ENCODE measurements around the gene TMPRSS3. TPM values are rescaled to one million over a fixed set of nuclear protein-coding genes. Genes with fewer than 3 reads are reported as not detected.

TMPRSS3 gene
- total and polyA plus RNA-seq, 10 donors: 0.22 to 6.0 (median 0.70) TPM; not detected in 1

DNA sequence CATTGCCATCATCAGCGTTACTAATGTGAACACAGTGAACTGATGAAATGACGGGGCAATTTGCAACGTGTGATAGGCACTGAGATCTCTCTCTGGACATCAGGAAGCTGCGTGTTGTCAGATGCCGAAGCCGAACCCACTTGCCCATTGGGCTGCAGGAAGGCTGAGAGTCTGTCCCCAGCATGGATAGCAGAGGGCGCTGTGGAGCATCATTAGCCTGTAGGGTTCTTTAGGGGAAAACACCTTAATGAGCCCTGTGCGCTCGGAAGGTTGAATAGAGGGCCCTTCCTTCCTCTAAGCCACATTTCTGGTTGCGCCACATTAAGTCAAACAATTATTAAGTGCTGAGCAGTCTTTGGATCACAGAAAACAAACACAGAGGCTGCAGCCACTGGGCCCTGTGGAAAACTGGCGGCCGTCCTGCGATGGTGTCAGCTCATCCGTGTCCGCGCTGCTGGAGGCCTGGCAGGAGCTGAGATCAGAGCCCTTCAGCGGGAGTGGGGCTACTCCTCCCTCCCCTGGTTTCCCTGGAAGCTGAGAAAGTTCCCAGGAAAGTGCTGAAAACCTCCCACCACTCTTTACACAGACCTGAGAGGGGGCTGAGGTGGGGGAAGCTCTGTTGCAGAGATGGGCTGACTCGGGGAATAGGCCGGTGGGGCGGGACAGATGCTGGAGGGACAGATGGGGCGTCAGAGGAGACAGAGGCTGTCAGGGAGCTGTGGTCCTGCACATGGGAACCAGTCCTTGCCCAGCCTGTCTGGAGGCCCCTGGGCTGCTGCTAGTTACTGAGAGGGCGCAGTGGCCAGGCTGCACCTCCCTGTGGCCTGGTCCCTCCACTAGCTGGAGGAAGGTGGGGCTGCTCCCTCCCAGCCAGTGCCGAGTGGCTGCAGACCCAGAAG, 57.8 kb downstream of the TMPRSS3 start:
- WGBS, 5 donors: 48 to 53% (median 51%) methylated on average over 19 to 23 of the region's 23 CpGs
- H3K27ac ChIP-seq: peak overlapping the region in 1 of 8 donors; percentile 33
- TF ChIP-seq, protein P1, sequence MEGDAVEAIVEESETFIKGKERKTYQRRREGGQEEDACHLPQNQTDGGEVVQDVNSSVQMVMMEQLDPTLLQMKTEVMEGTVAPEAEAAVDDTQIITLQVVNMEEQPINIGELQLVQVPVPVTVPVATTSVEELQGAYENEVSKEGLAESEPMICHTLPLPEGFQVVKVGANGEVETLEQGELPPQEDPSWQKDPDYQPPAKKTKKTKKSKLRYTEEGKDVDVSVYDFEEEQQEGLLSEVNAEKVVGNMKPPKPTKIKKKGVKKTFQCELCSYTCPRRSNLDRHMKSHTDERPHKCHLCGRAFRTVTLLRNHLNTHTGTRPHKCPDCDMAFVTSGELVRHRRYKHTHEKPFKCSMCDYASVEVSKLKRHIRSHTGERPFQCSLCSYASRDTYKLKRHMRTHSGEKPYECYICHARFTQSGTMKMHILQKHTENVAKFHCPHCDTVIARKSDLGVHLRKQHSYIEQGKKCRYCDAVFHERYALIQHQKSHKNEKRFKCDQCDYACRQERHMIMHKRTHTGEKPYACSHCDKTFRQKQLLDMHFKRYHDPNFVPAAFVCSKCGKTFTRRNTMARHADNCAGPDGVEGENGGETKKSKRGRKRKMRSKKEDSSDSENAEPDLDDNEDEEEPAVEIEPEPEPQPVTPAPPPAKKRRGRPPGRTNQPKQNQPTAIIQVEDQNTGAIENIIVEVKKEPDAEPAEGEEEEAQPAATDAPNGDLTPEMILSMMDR (IDR thresholded peaks at IDR 0.05 in 8 of 11, conservative IDR thresholded peaks at IDR 0.05 in 3 of 11): peak; percentile 49 to 86 (median 75)
- TF ChIP-seq POLR2A (IDR thresholded peaks at IDR 0.05): no peak
- peak; percentile 10 to 66 (median 26) for TF ChIP-seq POLR2AphosphoS5 (IDR thresholded peaks at IDR 0.05)

DNA sequence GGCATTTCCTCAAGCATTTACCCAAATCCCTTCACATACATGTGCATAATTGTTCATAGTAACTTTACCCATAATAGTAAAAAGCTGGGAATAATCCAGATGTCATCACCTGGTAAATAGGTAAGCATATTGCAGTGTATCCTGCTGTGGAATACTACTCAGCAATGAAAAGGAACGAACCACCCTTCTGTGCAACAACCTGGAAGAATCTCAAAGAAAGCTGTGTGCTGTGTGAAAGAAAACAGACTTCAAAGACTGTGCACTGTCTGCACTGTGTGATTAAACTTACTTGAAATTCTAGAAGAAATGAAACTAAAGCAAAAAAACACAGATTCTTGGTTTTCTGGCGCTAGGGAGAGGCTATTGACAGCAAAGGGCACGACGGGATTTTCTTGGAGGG, 58.6 kb downstream of the TMPRSS3 start:
- H3K4me3 ChIP-seq: no peak overlapping the region
- H3K9me3 ChIP-seq: peaks cover 0 to 5% (median 1%) of the 10 kb centered on the region in 8 donors
- H3K4me1 ChIP-seq: peaks cover 0 to 14% (median 9%) of the 10 kb centered on the region in 6 donors
- DNase-seq: no peak
- peaks cover 0 to 24% (median 4%) of the 10 kb centered on the region in 7 donors for H3K27me3 ChIP-seq (replicated peaks in 1 of 7)
- no peak for TF ChIP-seq POLR2AphosphoS5 (IDR thresholded peaks at IDR 0.05)
- TF ChIP-seq POLR2A (IDR thresholded peaks at IDR 0.05): no peak
- TF ChIP-seq, protein P1 (IDR thresholded peaks at IDR 0.05 in 8 of 11, conservative IDR thresholded peaks at IDR 0.05 in 3 of 11): no peak
- H3K27ac ChIP-seq: no peak overlapping the region
- WGBS, 5 donors: 89 to 97% (median 90%) methylated on average over 4 of the region's 4 CpGs
- intact Hi-C loops (cut with DNase I; ENCODE audit: low total_unique reads): no loop called here
- H3K36me3 ChIP-seq: no peaks in the 10 kb centered on the region

More for the DNA sequence above, 57.8 kb downstream of the TMPRSS3 start:
- H3K4me3 ChIP-seq: no peak overlapping the region
- H3K36me3 ChIP-seq: no peaks in the 10 kb centered on the region
- peak; percentile 91 for DNase-seq
- peaks cover 0 to 18% (median 4%) of the 10 kb centered on the region in 7 donors for H3K27me3 ChIP-seq (replicated peaks in 1 of 7)
- no peaks in the 10 kb centered on the region for H3K9me3 ChIP-seq
- intact Hi-C loops (cut with DNase I; ENCODE audit: low total_unique reads): no loop called here
- peaks cover 0 to 14% (median 9%) of the 10 kb centered on the region in 6 donors for H3K4me1 ChIP-seq

DNA sequence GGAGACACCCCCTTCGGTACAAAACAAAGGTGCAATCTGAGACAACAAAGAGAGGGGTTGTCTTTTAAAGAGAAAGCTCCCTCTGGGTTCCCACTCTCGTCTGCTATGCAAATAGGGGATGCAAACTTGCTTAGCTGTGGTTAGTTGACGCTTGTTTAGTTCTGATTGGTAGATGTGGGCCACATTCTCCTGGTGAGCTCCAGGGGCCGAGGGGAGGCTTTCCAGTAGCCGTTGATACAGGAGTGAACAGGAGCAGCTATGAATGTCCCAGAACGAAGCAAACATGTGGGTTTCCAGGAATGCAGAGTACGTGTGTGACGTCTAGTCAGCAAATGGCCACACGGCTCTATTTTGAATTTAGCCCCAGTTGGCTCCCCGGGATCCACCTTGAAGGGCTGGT, 59.8 kb downstream of the TMPRSS3 start:
- Histone ChIP-seq H3K27ac (no peak overlapping the region), H3K4me1 (peaks cover 0 to 14% (median 9%) of the 10 kb centered on the region in 6 donors), H3K4me3 (no peak overlapping the region), H3K9me3 (peaks cover 0 to 17% (median 13%) of the 10 kb centered on the region in 8 donors), H3K36me3 (no peaks in the 10 kb centered on the region), H3K27me3 (replicated peaks in 1 of 7) (peaks cover 0 to 24% (median 4%) of the 10 kb centered on the region in 7 donors)
- DNase-seq: peak; percentile 25
- intact Hi-C loops (cut with DNase I; ENCODE audit: low total_unique reads): no loop called here
- TF ChIP-seq POLR2A (IDR thresholded peaks at IDR 0.05): no peak
- WGBS, 5 donors: 43 to 64% (median 57%) methylated on average over 9 to 10 of the region's 10 CpGs

DNA sequence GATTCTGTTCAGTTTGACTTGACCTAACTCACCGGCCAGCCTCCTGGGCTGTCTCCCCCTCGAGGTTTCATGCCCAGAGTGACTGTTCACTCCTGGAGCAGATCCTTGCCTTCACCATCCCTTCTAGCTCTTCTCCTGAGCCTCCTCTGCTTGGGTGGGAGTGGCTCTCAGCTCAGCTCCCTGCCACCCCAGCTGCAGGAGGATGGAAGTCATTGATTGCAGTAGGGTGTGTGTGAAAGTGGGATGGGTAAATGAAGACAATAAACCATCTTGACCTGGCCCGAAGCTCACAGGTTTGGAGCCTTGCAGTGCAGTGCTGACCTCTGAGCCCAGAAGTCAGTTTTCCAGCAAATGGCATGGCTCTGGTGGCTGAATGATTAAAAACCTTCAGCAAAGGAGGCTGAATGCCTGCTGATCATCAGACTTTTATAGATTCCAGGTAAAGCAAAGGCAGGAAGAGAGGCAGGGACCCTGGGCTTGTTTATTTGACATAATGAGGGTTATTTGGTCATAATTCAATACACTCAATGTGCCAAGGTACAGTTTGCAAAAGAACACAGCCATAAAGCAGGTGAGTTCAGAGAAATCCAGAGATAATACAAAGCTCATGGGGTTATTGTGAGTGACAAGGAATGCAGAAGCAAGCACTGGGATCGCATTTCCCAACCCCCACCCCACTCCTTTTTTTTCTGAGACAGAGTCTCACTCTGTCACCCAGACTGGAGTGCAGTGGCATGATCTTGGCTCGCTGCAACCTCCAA, 63.1 kb downstream of the TMPRSS3 start:
- peak; percentile 2 for DNase-seq
- Histone ChIP-seq H3K9me3 (peaks cover 0 to 18% (median 14%) of the 10 kb centered on the region in 8 donors), H3K36me3 (no peaks in the 10 kb centered on the region), H3K4me1 (peaks cover 0 to 5% (median 2%) of the 10 kb centered on the region in 6 donors), H3K27me3 (replicated peaks in 1 of 7) (peaks cover 0 to 24% (median 4%) of the 10 kb centered on the region in 7 donors), H3K4me3 (no peak overlapping the region), H3K27ac (no peak overlapping the region)
- WGBS, 5 donors: 78 to 86% (median 80%) methylated on average over 5 of the region's 5 CpGs
- intact Hi-C loops (cut with DNase I; ENCODE audit: low total_unique reads): no loop called here
- TF ChIP-seq POLR2AphosphoS5 (IDR thresholded peaks at IDR 0.05) (no peak), POLR2A (IDR thresholded peaks at IDR 0.05) (no peak)
- TF ChIP-seq, protein P1 (IDR thresholded peaks at IDR 0.05 in 8 of 11, conservative IDR thresholded peaks at IDR 0.05 in 3 of 11): no peak

All from spleen (tissue), 11 donors.